HepG2 (cell line): Measurements from ENCODE around the gene POLA1. TPM values are rescaled to one million over a fixed set of nuclear protein-coding genes. Genes with fewer than 3 reads are reported as not detected.

Source experiments
- ATAC-seq: fragments of 200-7000 bp; cut with Tn5 transposase; 3 replicates; pipeline ENCODE4 v1.9.1; 2020; ENCODE audit warnings: mild to moderate bottlenecking, moderate library complexity
- BruUV-seq: library from RNA; stranded (reverse); fragments of 400-500 nt; replicated peaks from 2 replicates; lab custom pipeline; 2021; lab: Mats Ljungman, UMichigan
- CTCF ChIA-PET: fragments of 300-600 bp; formaldehyde crosslinking; extraction: SDS; loops from one replicate; lab custom pipeline; 2021; ENCODE audit warnings: low total read pairs, inconsistent platforms, low intra/inter-chr PET ratio; lab: Yijun Ruan, JAX
- POLR2A ChIA-PET: fragments of 350-600 bp; sonication (Branson Sonifier 250); formaldehyde crosslinking; loops from one replicate; lab custom pipeline; 2020; ENCODE audit warnings: antibody characterized with exemption, inconsistent platforms; lab: Yijun Ruan, JAX
- DNase-seq: peaks from one replicate; pipeline ENCODE4 v3.0.0-alpha.2; 2015; ENCODE audit warnings: low spot score
- FAIRE-seq: peaks from 3 replicates; lab custom pipeline; 2011; peaks lifted over from hg19 to GRCh38; lab: Jason Lieb, UNC
- H2AFZ ChIP-seq: one replicate; pipeline ENCODE4 v1.6.1; 2011; ENCODE audit warnings: low read length, inconsistent platforms
- H3K27ac ChIP-seq: fragments of 300-600 bp; 3 replicates; pipeline ENCODE4 v1.8.0; 2011; ENCODE audit warnings: mixed run types, mild to moderate bottlenecking, mixed read lengths, low read length, inconsistent platforms; ENCODE audit not compliant: insufficient read depth; ENCODE audit errors: extremely low read length
- H3K27me3 ChIP-seq, 2 experiments: fragments of 200-600 bp in 1 of 2; 2 replicates in 1 of 2; 3 replicates in 1 of 2; pipeline versions ENCODE4 v1.6.0 to v1.8.0; 2011; ENCODE audit warnings: low read length in 2 of 2, mild to moderate bottlenecking in 2 of 2, moderate library complexity in 2 of 2, inconsistent platforms in 1 of 2; ENCODE audit not compliant: insufficient read depth in 2 of 2, control insufficient read depth in 1 of 2
- H3K36me3 ChIP-seq, 2 experiments: fragments of 200-600 bp in 1 of 2; replicated peaks in 1 of 2; 2 replicates in 1 of 2; 3 replicates in 1 of 2; pipeline versions ENCODE4 v1.5.1 to v1.8.0; 2011; ENCODE audit warnings: low read length in 2 of 2, inconsistent platforms in 1 of 2; ENCODE audit not compliant: insufficient read depth in 2 of 2, control insufficient read depth in 1 of 2
- H3K4me1 ChIP-seq: 2 replicates; pipeline ENCODE4 v1.5.1; 2012; ENCODE audit warnings: low read length, inconsistent platforms; ENCODE audit not compliant: insufficient read depth
- H3K4me2 ChIP-seq: 2 replicates; pipeline ENCODE4 v1.6.0; 2011; ENCODE audit warnings: low read depth, low read length, inconsistent platforms
- H3K4me3 ChIP-seq, 3 experiments: fragments of 200-600 bp in 1 of 3; sonication (generic), shearing (Covaris generic) in 1 of 3; replicated peaks in 1 of 3; 2 replicates each; pipeline ENCODE4 v1.5.1; 2011 to 2016; ENCODE audit warnings: low read length in 3 of 3, inconsistent platforms in 2 of 3, low read depth in 2 of 3, mild to moderate bottlenecking in 2 of 3, control low read depth in 1 of 3, mixed read lengths in 1 of 3; ENCODE audit not compliant: insufficient read depth in 1 of 3
- H3K79me2 ChIP-seq: one replicate; pipeline ENCODE4 v1.6.1; 2011; ENCODE audit warnings: low read length, inconsistent platforms; ENCODE audit not compliant: insufficient read depth
- H3K9ac ChIP-seq: 2 replicates; pipeline ENCODE4 v1.6.0; 2011; ENCODE audit warnings: mild to moderate bottlenecking, low read depth, low read length, inconsistent platforms; ENCODE audit not compliant: insufficient read depth
- H3K9me3 ChIP-seq: 2 replicates; pipeline ENCODE4 v1.5.1; 2012; ENCODE audit warnings: mild to moderate bottlenecking, low read length
- H4K20me1 ChIP-seq: 2 replicates; pipeline ENCODE4 v1.6.0; 2011; ENCODE audit warnings: inconsistent platforms, mild to moderate bottlenecking, low read length, moderate library complexity; ENCODE audit not compliant: insufficient read depth
- CHCHD3 ChIP-seq: sonication (generic); formaldehyde crosslinking; IDR thresholded peaks from 2 replicates; pipeline ENCODE4 v1.8.0; 2022; ENCODE audit warnings: mild to moderate bottlenecking, missing genetic modification reagents, moderate library complexity
- HNF4A ChIP-seq: sonication (generic); formaldehyde crosslinking; IDR thresholded peaks from 2 replicates; pipeline ENCODE4 v1.4.0; 2020; ENCODE audit warnings: missing genetic modification reagents
- PHF5A ChIP-seq: IDR thresholded peaks from one replicate; pipeline ENCODE4 v1.6.1; 2018; ENCODE audit warnings: low read depth, missing genetic modification reagents; ENCODE audit not compliant: unreplicated experiment
- SRY ChIP-seq: sonication (generic); formaldehyde crosslinking; IDR thresholded peaks from 2 replicates; pipeline ENCODE4 v1.8.0; 2022; ENCODE audit warnings: mild to moderate bottlenecking, missing genetic modification reagents
- WGBS: methylation state at CpG from one replicate; pipeline ENCODE4 v1.1.6; 2017; ENCODE audit warnings: low lambda C conversion rate; 5-methylcytosine and 5-hydroxymethylcytosine counted together
- in situ Hi-C: cut with HindIII; loops from 2 replicates; pipeline ENCODE4 v1.10.0; 2017; ENCODE audit warnings: low pct_unique_long_range_greater_than_20kb; ENCODE audit not compliant: extremely low pct_ligation_motif_present
- intact Hi-C: fragments of 100-400 bp; cut with micrococcal nuclease; formaldehyde crosslinking; loops from one replicate; pipeline ENCODE4 v1.10.0; 2022; ENCODE audit not compliant: unreplicated experiment
- polyA plus RNA-seq, 8 experiments: library from polyadenylated mRNA; depleted of rRNA in 3 of 8; stranded (reverse) in 7 of 8; unstranded in 1 of 8; fragments of >200 nt; fragmentation: Illumina TruSeq in 4 of 8; extraction: Trizol in 4 of 8; gene quantifications; 2 replicates each; pipeline versions ENCODE4 v1.2.1 to v1.2.3, GENCODE V29; 2011 to 2016; ENCODE audit warnings: low read depth in 4 of 8, missing spikeins in 1 of 8, mixed read lengths in 1 of 8; ENCODE audit not compliant: insufficient read depth in 1 of 8
- total RNA-seq, 5 experiments: library from RNA; depleted of rRNA; stranded (reverse); fragments of >200 nt; fragmentation: Illumina TruSeq; extraction: Trizol; gene quantifications; 2 replicates each; pipeline ENCODE4 v1.2.3, GENCODE V29; 2016; ENCODE audit warnings: low read depth in 1 of 5
- TF ChIP-seq, protein P1 (sequence below): sonication (generic); formaldehyde crosslinking; IDR thresholded peaks from 2 replicates; pipeline ENCODE4 v1.4.0; 2020; ENCODE audit warnings: mild to moderate bottlenecking, missing genetic modification reagents
- TF ChIP-seq, protein P2 (sequence below): sonication (generic); formaldehyde crosslinking; IDR thresholded peaks from 2 replicates; pipeline ENCODE4 v1.5.0; 2020; ENCODE audit warnings: mild to moderate bottlenecking, missing genetic modification reagents, moderate library complexity
- TF ChIP-seq, protein P3 (sequence below): sonication (generic); formaldehyde crosslinking; IDR thresholded peaks from 2 replicates; pipeline ENCODE4 v1.4.0; 2020; ENCODE audit warnings: mild to moderate bottlenecking, missing genetic modification reagents
- TF ChIP-seq, protein P4 (sequence below): sonication (generic); formaldehyde crosslinking; IDR thresholded peaks from 2 replicates; pipeline ENCODE4 v1.8.1; 2023; ENCODE audit warnings: mild to moderate bottlenecking, moderate library complexity, missing genetic modification reagents

Gene POLA1
- total and polyA plus RNA-seq, 2 of the 13 experiments (the other 11 are each of a cell fraction or from before 2014, with no cell fraction given): 3.3 to 26.5 TPM

DNA sequence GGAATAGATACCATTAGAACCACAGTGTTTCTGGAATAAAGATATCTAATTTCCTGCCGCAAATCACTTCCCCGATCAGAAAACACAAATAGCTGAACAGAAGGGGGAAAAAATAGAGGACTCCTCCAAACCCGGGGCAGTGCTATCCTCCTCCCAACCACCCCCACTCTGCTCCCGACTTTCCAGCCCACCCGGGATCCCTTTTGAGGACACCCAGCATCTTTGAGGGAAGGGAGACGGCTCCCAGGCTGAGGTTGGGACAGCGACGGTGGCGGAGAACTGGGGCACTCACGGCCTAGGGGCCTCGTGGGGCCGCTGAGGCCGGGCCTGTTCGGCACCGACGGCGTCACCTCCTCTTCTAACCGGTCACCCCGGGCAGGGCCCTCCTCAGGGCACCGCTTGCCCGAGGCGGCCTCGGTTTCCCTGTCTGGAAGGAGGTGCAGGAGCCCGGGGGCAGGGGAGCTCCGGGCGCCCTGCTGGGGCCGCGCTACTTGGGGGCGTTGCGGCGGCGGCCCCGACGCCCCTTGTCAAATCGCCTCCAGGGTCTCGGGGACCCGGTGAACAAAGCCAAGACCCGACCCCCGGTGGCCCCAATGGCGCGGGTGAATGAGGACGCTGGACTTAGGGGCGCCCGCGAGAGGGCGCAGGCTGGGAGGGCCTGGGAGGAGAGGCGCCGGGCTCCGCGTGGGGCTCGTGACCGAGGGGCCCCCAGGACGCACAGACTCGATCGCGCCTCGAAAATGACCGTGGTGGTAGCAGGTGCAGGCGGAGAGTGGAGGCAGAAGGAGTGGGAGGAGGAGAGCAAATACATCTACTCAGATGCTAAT, 329.0 kb downstream of the POLA1 start:
- Histone ChIP-seq H3K4me1 (peaks cover 14% of the 10 kb centered on the region), H3K36me3 (no peaks in the 10 kb centered on the region), H3K27me3 (peaks cover 2 to 33% of the 10 kb centered on the region in 2 experiments; a peak in 4 of 5 replicates), H3K4me3 (peak overlapping the region in 1 of 3 experiments; percentile 16; a peak in 1 of 6 replicates), H3K9ac (no peak overlapping the region), H3K79me2 (no peaks in the 10 kb centered on the region), H2AFZ (no peak overlapping the region), H3K27ac (no peak overlapping the region), H4K20me1 (no peaks in the 10 kb centered on the region), H3K9me3 (no peaks in the 10 kb centered on the region), H3K4me2 (0 out of 2 replicates have a peak overlapping the region, but pooled peaks have one; percentile 3)
- no peak for FAIRE-seq
- POLR2A ChIA-PET: no interaction called here
- ATAC-seq: peak; percentile 57; the same call in 2 of the 3 replicates
- DNase-seq: no peak
- in situ Hi-C loops: loop anchor here (5.0 kb wide), 2 partner anchors 185 to 270 kb away; no protein-coding TSS in a partner anchor
- intact Hi-C loops: loop anchor here (5.0 kb wide), 2 partner anchors 120 to 270 kb away; no protein-coding TSS in a partner anchor
- CTCF ChIA-PET: no interaction called here
- 21% methylated on average over 9 of the region's 59 CpGs for WGBS
- BruUV-seq: no TSS peak
- TF ChIP-seq, protein P1, sequence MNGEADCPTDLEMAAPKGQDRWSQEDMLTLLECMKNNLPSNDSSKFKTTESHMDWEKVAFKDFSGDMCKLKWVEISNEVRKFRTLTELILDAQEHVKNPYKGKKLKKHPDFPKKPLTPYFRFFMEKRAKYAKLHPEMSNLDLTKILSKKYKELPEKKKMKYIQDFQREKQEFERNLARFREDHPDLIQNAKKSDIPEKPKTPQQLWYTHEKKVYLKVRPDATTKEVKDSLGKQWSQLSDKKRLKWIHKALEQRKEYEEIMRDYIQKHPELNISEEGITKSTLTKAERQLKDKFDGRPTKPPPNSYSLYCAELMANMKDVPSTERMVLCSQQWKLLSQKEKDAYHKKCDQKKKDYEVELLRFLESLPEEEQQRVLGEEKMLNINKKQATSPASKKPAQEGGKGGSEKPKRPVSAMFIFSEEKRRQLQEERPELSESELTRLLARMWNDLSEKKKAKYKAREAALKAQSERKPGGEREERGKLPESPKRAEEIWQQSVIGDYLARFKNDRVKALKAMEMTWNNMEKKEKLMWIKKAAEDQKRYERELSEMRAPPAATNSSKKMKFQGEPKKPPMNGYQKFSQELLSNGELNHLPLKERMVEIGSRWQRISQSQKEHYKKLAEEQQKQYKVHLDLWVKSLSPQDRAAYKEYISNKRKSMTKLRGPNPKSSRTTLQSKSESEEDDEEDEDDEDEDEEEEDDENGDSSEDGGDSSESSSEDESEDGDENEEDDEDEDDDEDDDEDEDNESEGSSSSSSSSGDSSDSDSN (CRISPR knock-in tag): no peak
- TF ChIP-seq SRY (no peak), PHF5A (CRISPR knock-in tag) (no peak), HNF4A (CRISPR knock-in tag) (no peak), CHCHD3 (CRISPR knock-in tag) (no peak)
- TF ChIP-seq, protein P2, sequence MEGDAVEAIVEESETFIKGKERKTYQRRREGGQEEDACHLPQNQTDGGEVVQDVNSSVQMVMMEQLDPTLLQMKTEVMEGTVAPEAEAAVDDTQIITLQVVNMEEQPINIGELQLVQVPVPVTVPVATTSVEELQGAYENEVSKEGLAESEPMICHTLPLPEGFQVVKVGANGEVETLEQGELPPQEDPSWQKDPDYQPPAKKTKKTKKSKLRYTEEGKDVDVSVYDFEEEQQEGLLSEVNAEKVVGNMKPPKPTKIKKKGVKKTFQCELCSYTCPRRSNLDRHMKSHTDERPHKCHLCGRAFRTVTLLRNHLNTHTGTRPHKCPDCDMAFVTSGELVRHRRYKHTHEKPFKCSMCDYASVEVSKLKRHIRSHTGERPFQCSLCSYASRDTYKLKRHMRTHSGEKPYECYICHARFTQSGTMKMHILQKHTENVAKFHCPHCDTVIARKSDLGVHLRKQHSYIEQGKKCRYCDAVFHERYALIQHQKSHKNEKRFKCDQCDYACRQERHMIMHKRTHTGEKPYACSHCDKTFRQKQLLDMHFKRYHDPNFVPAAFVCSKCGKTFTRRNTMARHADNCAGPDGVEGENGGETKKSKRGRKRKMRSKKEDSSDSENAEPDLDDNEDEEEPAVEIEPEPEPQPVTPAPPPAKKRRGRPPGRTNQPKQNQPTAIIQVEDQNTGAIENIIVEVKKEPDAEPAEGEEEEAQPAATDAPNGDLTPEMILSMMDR: peak; percentile 36
- TF ChIP-seq, protein P3, sequence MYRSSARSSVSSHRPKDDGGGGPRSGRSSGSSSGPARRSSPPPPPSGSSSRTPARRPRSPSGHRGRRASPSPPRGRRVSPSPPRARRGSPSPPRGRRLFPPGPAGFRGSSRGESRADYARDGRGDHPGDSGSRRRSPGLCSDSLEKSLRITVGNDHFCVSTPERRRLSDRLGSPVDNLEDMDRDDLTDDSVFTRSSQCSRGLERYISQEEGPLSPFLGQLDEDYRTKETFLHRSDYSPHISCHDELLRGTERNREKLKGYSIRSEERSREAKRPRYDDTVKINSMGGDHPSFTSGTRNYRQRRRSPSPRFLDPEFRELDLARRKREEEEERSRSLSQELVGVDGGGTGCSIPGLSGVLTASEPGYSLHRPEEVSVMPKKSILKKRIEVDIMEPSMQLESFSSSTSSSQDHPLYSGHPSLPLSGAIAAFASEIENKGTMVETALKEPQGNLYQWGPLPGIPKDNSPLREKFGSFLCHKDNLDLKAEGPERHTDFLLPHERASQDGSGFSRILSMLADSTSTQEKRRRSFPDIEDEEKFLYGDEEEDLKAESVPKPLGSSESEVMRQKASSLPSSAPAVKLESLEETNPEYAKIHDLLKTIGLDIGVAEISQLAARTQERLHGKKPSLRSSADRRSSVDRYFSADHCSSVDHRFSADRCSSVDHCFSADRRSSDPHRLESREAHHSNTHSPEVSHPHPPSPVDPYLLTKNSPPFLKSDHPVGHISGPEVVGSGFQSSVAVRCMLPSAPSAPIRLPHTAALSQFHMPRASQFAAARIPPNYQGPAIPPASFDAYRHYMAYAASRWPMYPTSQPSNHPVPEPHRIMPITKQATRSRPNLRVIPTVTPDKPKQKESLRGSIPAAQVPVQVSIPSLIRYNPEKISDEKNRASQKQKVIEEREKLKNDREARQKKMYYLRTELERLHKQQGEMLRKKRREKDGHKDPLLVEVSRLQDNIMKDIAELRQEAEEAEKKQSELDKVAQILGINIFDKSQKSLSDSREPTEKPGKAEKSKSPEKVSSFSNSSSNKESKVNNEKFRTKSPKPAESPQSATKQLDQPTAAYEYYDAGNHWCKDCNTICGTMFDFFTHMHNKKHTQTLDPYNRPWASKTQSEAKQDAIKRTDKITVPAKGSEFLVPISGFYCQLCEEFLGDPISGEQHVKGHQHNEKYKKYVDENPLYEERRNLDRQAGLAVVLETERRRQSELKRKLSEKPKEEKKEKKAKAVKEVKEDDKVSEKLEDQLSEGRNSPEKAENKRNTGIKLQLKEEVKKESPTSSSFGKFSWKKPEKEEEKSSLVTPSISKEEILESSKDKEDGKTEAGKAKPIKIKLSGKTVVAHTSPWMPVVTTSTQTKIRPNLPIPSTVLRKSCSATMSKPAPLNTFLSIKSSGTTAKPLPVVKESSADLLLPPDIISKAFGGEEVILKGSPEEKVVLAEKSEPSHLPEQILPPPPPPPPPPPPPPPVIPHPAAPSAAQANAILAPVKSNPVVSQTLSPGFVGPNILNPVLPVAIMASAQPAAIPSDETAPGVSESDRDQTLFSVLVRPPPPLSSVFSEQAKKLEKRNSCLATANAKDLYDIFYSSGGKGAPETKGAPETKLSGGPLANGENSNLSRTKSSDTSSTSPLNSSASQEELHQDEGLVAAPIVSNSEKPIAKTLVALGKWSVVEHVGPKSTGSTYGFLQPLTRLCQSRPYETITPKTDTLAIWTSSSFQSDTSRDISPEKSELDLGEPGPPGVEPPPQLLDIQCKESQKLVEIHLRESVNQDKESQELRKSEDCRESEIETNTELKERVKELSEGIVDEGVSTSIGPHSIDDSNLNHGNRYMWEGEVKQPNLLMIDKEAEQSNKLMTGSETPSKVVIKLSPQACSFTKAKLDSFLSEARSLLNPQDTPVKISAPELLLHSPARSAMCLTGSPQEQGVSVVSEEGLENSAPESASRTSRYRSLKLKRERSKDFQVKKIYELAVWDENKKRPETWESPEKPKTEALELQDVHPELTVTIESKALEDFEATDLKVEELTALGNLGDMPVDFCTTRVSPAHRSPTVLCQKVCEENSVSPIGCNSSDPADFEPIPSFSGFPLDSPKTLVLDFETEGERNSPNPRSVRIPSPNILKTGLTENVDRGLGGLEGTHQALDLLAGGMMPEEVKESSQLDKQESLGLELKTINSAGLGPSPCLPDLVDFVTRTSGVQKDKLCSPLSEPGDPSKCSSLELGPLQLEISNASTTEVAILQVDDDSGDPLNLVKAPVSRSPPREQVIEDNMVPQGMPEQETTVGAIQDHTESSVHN (CRISPR knock-in tag): no peak
- TF ChIP-seq, protein P4, sequence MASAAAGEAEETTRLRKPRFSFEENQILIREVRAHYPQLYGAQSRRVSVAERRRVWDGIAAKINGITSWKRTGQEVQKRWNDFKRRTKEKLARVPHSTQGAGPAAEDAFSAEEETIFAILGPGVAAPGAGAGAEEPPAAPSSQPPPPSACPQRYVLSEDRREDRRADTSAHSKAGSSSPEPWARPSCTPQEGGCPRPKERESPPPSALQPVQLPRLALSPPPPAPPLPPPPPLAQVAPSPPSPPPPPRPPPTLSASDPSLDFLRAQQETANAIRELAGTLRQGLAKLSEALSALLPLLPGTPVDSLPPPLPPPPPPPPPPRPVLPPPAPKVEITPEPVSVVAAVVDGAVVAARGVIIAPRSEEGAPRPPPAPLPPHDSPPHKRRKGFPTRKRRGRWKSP (CRISPR knock-in tag): no peak
